ENCODE measurements around the gene RCOR2.

RCOR2 gene

GRCh38 chr11:63922673-63923192 lies 5.8 kb upstream of the RCOR2 start:
- no peak for DNase-seq

GRCh38 chr11:63920939-63921417 lies 4.0 kb upstream of the RCOR2 start:
- peak in 2 of 6 experiments; percentile 10 to 14 for DNase-seq

- peak in 1 of 6 experiments; percentile 6 for DNase-seq
Measured at GRCh38 chr11:63920126-63920938, 3.4 kb upstream of the RCOR2 start.

- DNase-seq = peak in 1 of 6 experiments; percentile 18
Measured at GRCh38 chr11:63919267-63920125, 2.5 kb upstream of the RCOR2 start.

GRCh38 chr11:63918507-63919191 lies 1.7 kb upstream of the RCOR2 start:
- no peak for DNase-seq

- DNase-seq = peak in 4 of 6 experiments; percentile 23 to 63 (median 32)
Measured at GRCh38 chr11:63917692-63918506, 935 bp upstream of the RCOR2 start.

- DNase-seq = peak in 3 of 6 experiments; percentile 7 to 17 (median 17)
Measured at GRCh38 chr11:63915961-63916836, 765 bp downstream of the RCOR2 start.

GRCh38 chr11:63914896-63915691 lies 1.9 kb downstream of the RCOR2 start:
- DNase-seq = no peak

- no peak for DNase-seq
Measured at GRCh38 chr11:63913866-63914830, 2.8 kb downstream of the RCOR2 start.

GRCh38 chr11:63912678-63913077 lies 4.3 kb downstream of the RCOR2 start:
- no peak for DNase-seq

GRCh38 chr11:63911876-63912275 lies 5.1 kb downstream of the RCOR2 start:
- DNase-seq = no peak

- no peak for DNase-seq
Measured at GRCh38 chr11:63911440-63911839, 5.5 kb downstream of the RCOR2 start.

- DNase-seq = no peak
Measured at GRCh38 chr11:63910675-63911074, 6.3 kb downstream of the RCOR2 start.

- DNase-seq = no peak
Measured at GRCh38 chr11:63909591-63910506, 7.1 kb downstream of the RCOR2 start.

GRCh38 chr11:63908631-63909401 lies 8.1 kb downstream of the RCOR2 start:
- no peak for DNase-seq

- no peak for DNase-seq
Measured at GRCh38 chr11:63907808-63908530, 9.0 kb downstream of the RCOR2 start.

Data from stimulated activated naive CD4-positive, alpha-beta T cell (primary cell).